ENCODE results near the gene ACTR8.
A peak's percentile ranks its signal among the peaks of the same experiment; 100 is the strongest.

ACTR8 gene

GRCh38 chr3:53841296-53841695 is 40.7 kb downstream of the ACTR8 start:
- Histone ChIP-seq H3K36me3 (no peaks in the 10 kb centered on the region), H3K4me1 (ENCODE audit: control insufficient read depth in 1 of 2, insufficient read depth in 1 of 2, low read depth in 1 of 2, low read length in 1 of 2) (peaks cover 9 to 12% of the 10 kb centered on the region in 2 experiments), H3K27ac (no peak overlapping the region), H3K9me3 (no peaks in the 10 kb centered on the region), H3K4me3 (ENCODE audit: low read depth in 1 of 2, low read length in 1 of 2) (no peak overlapping the region), H3K27me3 (peaks cover 33% of the 10 kb centered on the region)
- no peak for TF ChIP-seq CTCF (IDR thresholded peaks at IDR 0.05)

- Histone ChIP-seq H3K36me3 (no peaks in the 10 kb centered on the region), H3K27ac (no peak overlapping the region), H3K4me1 (ENCODE audit: control insufficient read depth in 1 of 2, insufficient read depth in 1 of 2, low read depth in 1 of 2, low read length in 1 of 2) (peaks cover 33 to 35% of the 10 kb centered on the region in 2 experiments), H3K9me3 (no peaks in the 10 kb centered on the region), H3K4me3 (ENCODE audit: low read depth in 1 of 2, low read length in 1 of 2) (no peak overlapping the region), H3K27me3 (peaks cover 2% of the 10 kb centered on the region)
- no peak for TF ChIP-seq CTCF (IDR thresholded peaks at IDR 0.05)
Observed at GRCh38 chr3:53837331-53837730, 44.6 kb downstream of the ACTR8 start.

- no peaks in the 10 kb centered on the region for H3K9me3 ChIP-seq
- H3K4me1 ChIP-seq (ENCODE audit: control insufficient read depth in 1 of 2, insufficient read depth in 1 of 2, low read depth in 1 of 2, low read length in 1 of 2): peaks cover 44 to 45% of the 10 kb centered on the region in 2 experiments
- H3K36me3 ChIP-seq: no peaks in the 10 kb centered on the region
- no peak overlapping the region for H3K27ac ChIP-seq
- H3K27me3 ChIP-seq: no peaks in the 10 kb centered on the region
- H3K4me3 ChIP-seq (ENCODE audit: low read depth in 1 of 2, low read length in 1 of 2): no peak overlapping the region
- TF ChIP-seq CTCF (IDR thresholded peaks at IDR 0.05): no peak
Observed at GRCh38 chr3:53836084-53836872, 45.7 kb downstream of the ACTR8 start.

- no peaks in the 10 kb centered on the region for H3K9me3 ChIP-seq
- no peak overlapping the region for H3K4me3 ChIP-seq (ENCODE audit: low read depth in 1 of 2, low read length in 1 of 2)
- no peaks in the 10 kb centered on the region for H3K27me3 ChIP-seq
- H3K27ac ChIP-seq: peak overlapping the region; percentile 57
- H3K4me1 ChIP-seq (ENCODE audit: control insufficient read depth in 1 of 2, insufficient read depth in 1 of 2, low read depth in 1 of 2, low read length in 1 of 2): peaks cover 54 to 55% of the 10 kb centered on the region in 2 experiments
- TF ChIP-seq CTCF (IDR thresholded peaks at IDR 0.05): no peak
- no peaks in the 10 kb centered on the region for H3K36me3 ChIP-seq
Observed at GRCh38 chr3:53835257-53835656, 46.7 kb downstream of the ACTR8 start.

GRCh38 chr3:53834429-53835095 is 47.4 kb downstream of the ACTR8 start:
- Histone ChIP-seq H3K9me3 (no peaks in the 10 kb centered on the region), H3K36me3 (no peaks in the 10 kb centered on the region), H3K27ac (peak overlapping the region; percentile 57), H3K4me3 (ENCODE audit: low read depth in 1 of 2, low read length in 1 of 2) (no peak overlapping the region), H3K27me3 (no peaks in the 10 kb centered on the region), H3K4me1 (ENCODE audit: control insufficient read depth in 1 of 2, insufficient read depth in 1 of 2, low read depth in 1 of 2, low read length in 1 of 2) (peaks cover 61% of the 10 kb centered on the region in 2 experiments)
- no peak for TF ChIP-seq CTCF (IDR thresholded peaks at IDR 0.05)
